Measurements from ENCODE around the gene SNX10.
A peak's percentile ranks its signal among the peaks of the same experiment; 100 is the strongest.

Gene SNX10

GRCh38 chr7:26372704-26373103, 81.0 kb downstream of the SNX10 start:
- no peak for DNase-seq

GRCh38 chr7:26374647-26375373, 83.1 kb downstream of the SNX10 start:
- DNase-seq: no peak

- DNase-seq: no peak
Measured at GRCh38 chr7:26375726-26376174, 84.1 kb downstream of the SNX10 start.

- peak; percentile 60 to 62 for DNase-seq
Measured at GRCh38 chr7:26376175-26376917, 84.7 kb downstream of the SNX10 start.

- DNase-seq: no peak
Measured at GRCh38 chr7:26378016-26378415, 86.4 kb downstream of the SNX10 start.

- DNase-seq: no peak
Measured at GRCh38 chr7:26379711-26380110, 88.0 kb downstream of the SNX10 start.

GRCh38 chr7:26381476-26382353, 90.1 kb downstream of the SNX10 start:
- no peak for DNase-seq

- DNase-seq: no peak
Measured at GRCh38 chr7:26385240-26385639, 93.6 kb downstream of the SNX10 start.

- no peak for DNase-seq
Measured at GRCh38 chr7:26387731-26388130, 96.1 kb downstream of the SNX10 start.

- DNase-seq: no peak
Measured at GRCh38 chr7:26388256-26388655, 96.6 kb downstream of the SNX10 start.

- no peak for DNase-seq
Measured at GRCh38 chr7:26390016-26390415, 98.4 kb downstream of the SNX10 start.

GRCh38 chr7:26393818-26394217, 102.2 kb downstream of the SNX10 start:
- DNase-seq: no peak

GRCh38 chr7:26397332-26397731, 105.7 kb downstream of the SNX10 start:
- DNase-seq: no peak

- peak; percentile 54 to 66 for DNase-seq
Measured at GRCh38 chr7:26397796-26398426, 106.2 kb downstream of the SNX10 start.

GRCh38 chr7:26398427-26398755, 106.7 kb downstream of the SNX10 start:
- DNase-seq: no peak

- DNase-seq: peak; percentile 45 to 56
Measured at GRCh38 chr7:26398756-26399509, 107.3 kb downstream of the SNX10 start.

GRCh38 chr7:26399736-26400135, 108.1 kb downstream of the SNX10 start:
- DNase-seq: no peak

- no peak for DNase-seq
Measured at GRCh38 chr7:26403640-26404039, 112.0 kb downstream of the SNX10 start.

- no peak for DNase-seq
Measured at GRCh38 chr7:26404189-26404996, 112.7 kb downstream of the SNX10 start.

- no peak for DNase-seq
Measured at GRCh38 chr7:26406433-26406832, 114.8 kb downstream of the SNX10 start.

Data from activated T-cell treated with anti-CD3 and anti-CD28 coated beads, Interleukin-2, amount 50 U/mL, for 48 hours (primary cell).